ENCODE results near the gene AOPEP. TPM values are rescaled to one million over a fixed set of nuclear protein-coding genes. Genes with fewer than 3 reads are reported as not detected.

The AOPEP gene
- total and polyA plus RNA-seq, 3 donors from 2014 or later, result 31.4 to 95.0 (median 80.4) TPM

- TF ChIP-seq CTCF (IDR thresholded peaks at IDR 0.05) (no peak), POLR2A (IDR thresholded peaks at IDR 0.05) (no peak)
- no peaks in the 10 kb centered on the region for H3K4me1 ChIP-seq
- H3K36me3 ChIP-seq (ENCODE audit: low read depth, missing control alignments), result no peaks in the 10 kb centered on the region
- H3K9me3 ChIP-seq, result no peaks in the 10 kb centered on the region
- no peak for DNase-seq
- no peak overlapping the region for H3K4me3 ChIP-seq
- intact Hi-C loops (cut with DNase I; ENCODE audit: low total_unique reads), result no loop called here
- WGBS, 2 donors, result 78 to 86% methylated on average over 18 to 36 of the region's 36 CpGs
- no peak overlapping the region for H3K27ac ChIP-seq
- H3K27me3 ChIP-seq, result no peaks in the 10 kb centered on the region
These were observed 318.4 kb downstream of the AOPEP start for GRCh38 chr9:95044731-95045508.

GRCh38 chr9:95045751-95046150 lies 319.3 kb downstream of the AOPEP start:
- no peak overlapping the region for H3K27ac ChIP-seq
- no peaks in the 10 kb centered on the region for H3K36me3 ChIP-seq (ENCODE audit: low read depth, missing control alignments)
- H3K9me3 ChIP-seq, result no peaks in the 10 kb centered on the region
- TF ChIP-seq CTCF (IDR thresholded peaks at IDR 0.05) (no peak), POLR2A (IDR thresholded peaks at IDR 0.05) (no peak)
- no peaks in the 10 kb centered on the region for H3K4me1 ChIP-seq
- intact Hi-C loops (cut with DNase I; ENCODE audit: low total_unique reads), result no loop called here
- DNase-seq, result no peak
- no peak overlapping the region for H3K4me3 ChIP-seq
- H3K27me3 ChIP-seq, result no peaks in the 10 kb centered on the region
- WGBS, 2 donors, result 73 to 81% methylated on average over 16 of the region's 16 CpGs

GRCh38 chr9:95047452-95048224 lies 321.1 kb downstream of the AOPEP start:
- Histone ChIP-seq H3K36me3 (ENCODE audit: low read depth, missing control alignments) (no peaks in the 10 kb centered on the region), H3K4me3 (peak overlapping the region in 1 of 2 donors; percentile 45), H3K4me1 (no peaks in the 10 kb centered on the region), H3K27ac (no peak overlapping the region), H3K27me3 (no peaks in the 10 kb centered on the region), H3K9me3 (no peaks in the 10 kb centered on the region)
- intact Hi-C loops (cut with DNase I; ENCODE audit: low total_unique reads), result no loop called here
- TF ChIP-seq POLR2A (IDR thresholded peaks at IDR 0.05) (no peak), CTCF (IDR thresholded peaks at IDR 0.05) (no peak)
- 57 to 59% methylated on average over 3 of the region's 3 CpGs for WGBS, 2 donors
- no peak for DNase-seq

- no peaks in the 10 kb centered on the region for H3K4me1 ChIP-seq
- no peaks in the 10 kb centered on the region for H3K36me3 ChIP-seq (ENCODE audit: low read depth, missing control alignments)
- peak overlapping the region; percentile 34 to 45 for H3K4me3 ChIP-seq
- WGBS, 2 donors, result 1 to 2% methylated on average over 21 to 57 of the region's 58 CpGs
- no peaks in the 10 kb centered on the region for H3K9me3 ChIP-seq
- H3K27ac ChIP-seq, result peak overlapping the region; percentile 6 to 81
- intact Hi-C loops (cut with DNase I; ENCODE audit: low total_unique reads), result no loop called here
- peak; percentile 60 for DNase-seq
- no peaks in the 10 kb centered on the region for H3K27me3 ChIP-seq
- TF ChIP-seq CTCF (IDR thresholded peaks at IDR 0.05), result no peak
- no peak for TF ChIP-seq POLR2A (IDR thresholded peaks at IDR 0.05)
These were observed 322.0 kb downstream of the AOPEP start for GRCh38 chr9:95048225-95049087.

All from testis (tissue), 3 donors.